Stomach (tissue), 9 donors: ENCODE measurements around the gene SYNCRIP. TPM values are rescaled to one million over a fixed set of nuclear protein-coding genes. Genes with fewer than 3 reads are reported as not detected.
A peak's percentile ranks its signal among the peaks of the same experiment; 100 is the strongest.

Experiments
- DNase-seq, 2 donors: peaks; one replicate each; pipeline versions ENCODE4 v3.0.0 to v3.0.0-alpha.2; 2013 to 2019
- H3K27ac ChIP-seq, 5 donors: fragments of 200-600 bp in 4 of 5; sonication (generic) in 4 of 5; one replicate each; pipeline ENCODE4 v1.5.1; 2013 to 2019; ENCODE audit warnings: mild to moderate bottlenecking in 1 of 5, moderate library complexity in 1 of 5
- H3K27me3 ChIP-seq, 3 donors: fragments of 200-600 bp; sonication (generic); one replicate each; pipeline ENCODE4 v1.5.1; 2017 to 2019; ENCODE audit warnings: mixed run types in 1 of 3
- H3K36me3 ChIP-seq, 4 donors: fragments of 200-600 bp; sonication (generic); 1 replicate in 3 of 4; 2 replicates in 1 of 4; pipeline ENCODE4 v1.5.1; 2016 to 2019
- H3K4me1 ChIP-seq, 4 donors: fragments of 200-600 bp; sonication (generic); one replicate each; pipeline ENCODE4 v1.5.1; 2016 to 2019
- H3K4me3 ChIP-seq, 4 donors: fragments of 200-600 bp; sonication (generic) in 3 of 4; one replicate each; pipeline ENCODE4 v1.5.1; 2016 to 2019; ENCODE audit warnings: mild to moderate bottlenecking in 1 of 4
- H3K9me3 ChIP-seq, 4 donors: fragments of 200-600 bp; sonication (generic); one replicate each; pipeline ENCODE4 v1.5.1; 2016 to 2019
- EP300 ChIP-seq: sonication (generic); formaldehyde crosslinking; IDR thresholded peaks from one replicate; pipeline ENCODE4 v1.6.1; 2017; ENCODE audit warnings: antibody characterized with exemption
- POLR2A ChIP-seq, 4 donors: fragments of 450-650 bp; IDR thresholded peaks; one replicate each; pipeline ENCODE4 v1.6.1; 2016; ENCODE audit warnings: antibody characterized with exemption in 4 of 4, control low read depth in 2 of 4, mild to moderate bottlenecking in 1 of 4, moderate library complexity in 1 of 4
- POLR2AphosphoS5 ChIP-seq, 3 donors: sonication (generic); formaldehyde crosslinking; IDR thresholded peaks; one replicate each; pipeline ENCODE4 v1.6.1; 2016; ENCODE audit warnings: antibody characterized with exemption in 3 of 3
- WGBS, 5 donors: extraction: QIAGEN DNeasy Blood & Tissue Kit in 3 of 5; methylation state at CpG; one replicate each; pipeline versions ENCODE4 v1.1.5 to v1.1.7; 2013 to 2018; 5-methylcytosine and 5-hydroxymethylcytosine counted together
- intact Hi-C: fragments of 100-400 bp; cut with DNase I; formaldehyde crosslinking; loops from one replicate; pipeline ENCODE4 v1.15.1; 2023; ENCODE audit warnings: low total_unique reads
- polyA plus RNA-seq, 3 donors: library from polyadenylated mRNA; stranded (reverse); fragments of 200-250 nt; gene quantifications; one replicate each; pipeline ENCODE4 v1.2.3, GENCODE V29; 2013
- total RNA-seq, 5 donors: library from RNA; depleted of rRNA; stranded (reverse); fragments of >200 nt; gene quantifications; one replicate each; pipeline versions ENCODE4 v1.1.0 to v1.2.3, GENCODE V29; 2014 to 2016
- TF ChIP-seq, protein P1 (sequence below), 7 experiments: fragments of 450-650 bp in 4 of 7; fragments of 200-600 bp in 3 of 7; sonication (generic) in 3 of 7; IDR thresholded peaks; one replicate each; pipeline ENCODE4 v1.5.1; 2016 to 2019; ENCODE audit warnings: antibody characterized with exemption in 7 of 7, control low read depth in 2 of 7, mild to moderate bottlenecking in 1 of 7
- donor health status: healthy with polysubstance abuse.
- donor health status: Bipolar disorder and iron deficiency.
- donor health status: healthy.

SYNCRIP gene
- total and polyA plus RNA-seq, 8 donors: 26.0 to 180 (median 39.3) TPM

DNA sequence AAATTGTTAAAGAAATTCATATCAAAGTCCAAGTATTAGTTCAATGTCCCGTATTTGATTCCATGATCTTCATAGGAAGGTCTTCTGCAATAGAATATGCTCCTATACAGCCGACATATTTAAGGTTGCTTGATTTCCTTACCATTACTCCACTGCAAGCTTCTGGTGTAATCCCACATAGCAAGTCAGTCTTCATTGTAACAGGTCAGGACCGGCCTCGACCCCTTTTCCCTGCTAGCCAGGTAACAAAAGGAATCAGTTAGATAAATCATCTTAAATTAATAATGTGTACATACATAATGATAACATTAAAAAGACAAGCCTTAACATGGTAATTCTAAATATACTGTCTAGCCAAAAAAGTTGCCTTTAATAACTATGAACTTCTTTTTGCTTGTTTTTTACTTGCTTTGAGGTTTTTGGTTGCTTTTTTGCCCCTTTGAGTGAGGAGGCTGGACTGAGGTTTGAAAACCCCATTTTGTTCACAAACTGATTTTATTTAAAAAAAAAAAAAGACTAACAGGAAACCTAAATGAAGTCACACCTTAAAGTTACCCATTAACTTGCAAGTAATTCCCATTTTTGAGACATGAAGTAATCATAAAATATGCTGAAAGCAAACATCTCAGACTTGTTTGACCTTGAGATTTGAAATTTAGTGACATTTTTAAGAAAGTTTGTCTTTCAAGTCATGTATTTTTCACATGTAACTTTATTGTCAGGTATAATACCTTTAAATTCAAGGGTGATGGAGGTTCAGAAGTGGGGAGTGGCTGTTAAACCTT, 29.8 kb downstream of the SYNCRIP start:
- H3K36me3 ChIP-seq: peaks cover 33 to 99% (median 91%) of the 10 kb centered on the region in 4 donors
- intact Hi-C loops: no loop called here
- peaks cover 0 to 13% (median 4%) of the 10 kb centered on the region in 4 donors for H3K4me1 ChIP-seq
- DNase-seq: peak in 1 of 2 donors; percentile 50
- H3K4me3 ChIP-seq: no peak overlapping the region
- H3K9me3 ChIP-seq: no peaks in the 10 kb centered on the region
- H3K27ac ChIP-seq: no peak overlapping the region
- TF ChIP-seq, protein P1, sequence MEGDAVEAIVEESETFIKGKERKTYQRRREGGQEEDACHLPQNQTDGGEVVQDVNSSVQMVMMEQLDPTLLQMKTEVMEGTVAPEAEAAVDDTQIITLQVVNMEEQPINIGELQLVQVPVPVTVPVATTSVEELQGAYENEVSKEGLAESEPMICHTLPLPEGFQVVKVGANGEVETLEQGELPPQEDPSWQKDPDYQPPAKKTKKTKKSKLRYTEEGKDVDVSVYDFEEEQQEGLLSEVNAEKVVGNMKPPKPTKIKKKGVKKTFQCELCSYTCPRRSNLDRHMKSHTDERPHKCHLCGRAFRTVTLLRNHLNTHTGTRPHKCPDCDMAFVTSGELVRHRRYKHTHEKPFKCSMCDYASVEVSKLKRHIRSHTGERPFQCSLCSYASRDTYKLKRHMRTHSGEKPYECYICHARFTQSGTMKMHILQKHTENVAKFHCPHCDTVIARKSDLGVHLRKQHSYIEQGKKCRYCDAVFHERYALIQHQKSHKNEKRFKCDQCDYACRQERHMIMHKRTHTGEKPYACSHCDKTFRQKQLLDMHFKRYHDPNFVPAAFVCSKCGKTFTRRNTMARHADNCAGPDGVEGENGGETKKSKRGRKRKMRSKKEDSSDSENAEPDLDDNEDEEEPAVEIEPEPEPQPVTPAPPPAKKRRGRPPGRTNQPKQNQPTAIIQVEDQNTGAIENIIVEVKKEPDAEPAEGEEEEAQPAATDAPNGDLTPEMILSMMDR (IDR thresholded peaks at IDR 0.05): no peak
- TF ChIP-seq POLR2AphosphoS5 (IDR thresholded peaks at IDR 0.05) (no peak), EP300 (no peak), POLR2A (IDR thresholded peaks at IDR 0.05) (no peak)
- WGBS, 5 donors: 88 to 95% (median 91%) methylated on average over 4 of the region's 4 CpGs
- no peaks in the 10 kb centered on the region for H3K27me3 ChIP-seq

DNA sequence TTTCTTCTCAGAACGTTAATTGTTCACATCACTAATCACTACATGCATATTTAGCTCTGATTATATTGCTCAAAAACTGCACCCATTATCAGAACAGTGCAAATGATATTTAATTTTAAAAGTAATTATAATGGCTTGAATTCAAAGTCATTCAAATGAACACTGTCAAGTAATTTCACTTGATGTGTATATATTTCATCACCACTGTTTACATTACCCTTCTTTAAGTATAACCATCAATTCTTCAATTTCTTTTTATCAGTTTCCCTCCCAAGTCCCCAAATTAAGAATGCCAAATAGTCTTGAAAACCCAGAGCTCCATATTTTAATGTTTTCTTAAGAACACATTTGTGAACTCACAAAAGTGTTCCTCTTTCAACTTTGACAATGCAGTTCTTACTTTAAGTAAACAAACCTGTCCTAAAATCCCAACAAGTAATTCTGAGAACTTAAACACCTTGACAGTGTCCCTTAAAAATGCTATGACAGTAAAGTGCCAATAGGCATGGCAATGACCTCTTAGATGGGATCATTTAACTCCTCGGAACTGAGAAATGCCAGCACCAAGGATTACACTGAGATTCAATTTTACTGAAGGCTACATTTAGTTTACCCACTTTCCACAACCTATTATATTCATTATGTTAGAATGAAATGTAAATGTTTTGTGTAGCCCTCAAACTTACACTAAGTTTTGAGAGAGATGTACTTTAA, 32.3 kb downstream of the SYNCRIP start:
- H3K27ac ChIP-seq: no peak overlapping the region
- intact Hi-C loops: no loop called here
- H3K27me3 ChIP-seq: no peaks in the 10 kb centered on the region
- 82 to 91% (median 86%) methylated on average over 2 of the region's 2 CpGs for WGBS, 5 donors
- TF ChIP-seq POLR2A (IDR thresholded peaks at IDR 0.05) (no peak), EP300 (no peak), POLR2AphosphoS5 (IDR thresholded peaks at IDR 0.05) (no peak)
- TF ChIP-seq, protein P1 (IDR thresholded peaks at IDR 0.05): no peak
- peaks cover 0 to 13% (median 4%) of the 10 kb centered on the region in 4 donors for H3K4me1 ChIP-seq
- peaks cover 17 to 87% (median 70%) of the 10 kb centered on the region in 4 donors for H3K36me3 ChIP-seq
- no peaks in the 10 kb centered on the region for H3K9me3 ChIP-seq
- no peak for DNase-seq
- no peak overlapping the region for H3K4me3 ChIP-seq

DNA sequence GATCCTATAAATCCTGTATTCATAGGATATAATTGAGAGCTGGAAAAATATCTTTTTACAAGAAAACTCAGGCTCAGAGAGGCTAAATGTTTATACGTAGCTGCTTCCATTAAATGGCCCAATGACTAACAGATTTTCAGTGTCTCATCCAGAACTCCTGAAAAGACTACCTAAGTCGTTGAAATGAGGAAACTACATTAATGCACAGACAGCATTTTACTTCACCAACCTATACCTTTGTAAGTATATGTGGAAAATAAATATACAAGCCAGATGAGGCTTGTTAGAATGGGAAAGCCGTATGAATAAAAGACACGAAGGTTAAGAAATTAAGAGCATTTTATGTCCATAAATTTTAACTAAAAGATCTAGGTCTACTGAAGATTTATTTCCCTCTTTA, 40.6 kb downstream of the SYNCRIP start:
- H3K36me3 ChIP-seq: peaks cover 0 to 23% (median 6%) of the 10 kb centered on the region in 4 donors
- DNase-seq: no peak
- no peak overlapping the region for H3K27ac ChIP-seq
- H3K27me3 ChIP-seq: no peaks in the 10 kb centered on the region
- H3K4me3 ChIP-seq: no peak overlapping the region
- no peaks in the 10 kb centered on the region for H3K4me1 ChIP-seq
- WGBS, 5 donors: 86 to 93% (median 89%) methylated on average over 4 of the region's 4 CpGs
- TF ChIP-seq POLR2A (IDR thresholded peaks at IDR 0.05) (no peak), POLR2AphosphoS5 (IDR thresholded peaks at IDR 0.05) (no peak), EP300 (no peak)
- TF ChIP-seq, protein P1 (IDR thresholded peaks at IDR 0.05): no peak
- no peaks in the 10 kb centered on the region for H3K9me3 ChIP-seq
- intact Hi-C loops: no loop called here

DNA sequence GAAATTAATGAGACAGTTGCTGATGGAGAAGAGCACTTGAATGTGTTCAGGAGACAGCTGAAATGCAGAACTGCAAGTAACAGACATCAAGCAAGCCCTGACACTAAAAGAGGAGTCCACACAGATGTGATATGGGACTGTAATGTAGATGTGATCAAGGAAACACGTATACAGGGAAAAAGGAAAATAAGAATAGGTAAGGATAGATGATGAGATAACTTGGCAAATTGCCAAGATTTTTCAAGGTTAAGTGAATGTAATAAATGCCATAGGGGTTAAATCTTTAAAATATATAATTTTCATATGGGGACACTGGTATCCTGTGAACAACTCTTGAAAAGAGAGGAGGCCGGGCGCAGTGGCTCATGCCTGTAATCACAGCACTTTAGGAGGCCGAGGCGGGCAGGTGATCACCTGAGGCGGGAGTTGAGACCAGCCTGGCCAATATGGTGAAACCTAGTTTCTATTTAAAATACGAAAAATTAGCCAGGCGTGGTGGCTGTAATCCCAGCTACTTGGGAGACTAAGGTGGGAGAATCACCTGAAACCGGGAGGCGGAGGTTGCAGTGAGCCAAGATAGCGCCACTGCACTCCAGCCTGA, 41.9 kb downstream of the SYNCRIP start:
- Histone ChIP-seq H3K9me3 (no peaks in the 10 kb centered on the region), H3K36me3 (peaks cover 0 to 22% (median 3%) of the 10 kb centered on the region in 4 donors), H3K27me3 (no peaks in the 10 kb centered on the region), H3K4me3 (no peak overlapping the region), H3K4me1 (no peaks in the 10 kb centered on the region), H3K27ac (no peak overlapping the region)
- WGBS, 5 donors: 85 to 89% (median 88%) methylated on average over 11 of the region's 11 CpGs
- no peak for DNase-seq
- intact Hi-C loops: no loop called here
- TF ChIP-seq POLR2AphosphoS5 (IDR thresholded peaks at IDR 0.05) (no peak), EP300 (no peak), POLR2A (IDR thresholded peaks at IDR 0.05) (no peak)
